Activated CD8-positive, alpha-beta T cell treated with anti-CD3 and anti-CD28 coated beads, Interleukin-2, amount 10 ng/mL, durations not matched to agents 7 days and 5 days (primary cell): ENCODE results near the gene ALKBH6. TPM values are rescaled to one million over a fixed set of nuclear protein-coding genes. Genes with fewer than 3 reads are reported as not detected.

Experiments
- ATAC-seq: fragments of 150-1000 bp; cut with Tn5 transposase; one replicate; pipeline ENCODE4 v1.10.0; 2021; ENCODE audit warnings: moderate library complexity
- CTCF ChIA-PET: fragments of 350-600 bp; sonication (Branson Sonifier 250); formaldehyde crosslinking; loops from one replicate; lab custom pipeline; 2021; ENCODE audit warnings: antibody characterized with exemption; lab: Charles Lee
- POLR2A ChIA-PET: fragments of 350-600 bp; sonication (Branson Sonifier 250); formaldehyde crosslinking; loops from one replicate; lab custom pipeline; 2021; ENCODE audit warnings: antibody characterized with exemption; lab: Charles Lee
- DNase-seq: peaks from one replicate; pipeline ENCODE4 v3.0.0-alpha.2; 2020
- H3K27ac Mint-ChIP-seq: one replicate; pipeline ENCODE4 v1.8.0; 2021; ENCODE audit warnings: mild to moderate bottlenecking, mixed read lengths
- H3K27me3 Mint-ChIP-seq: one replicate; pipeline ENCODE4 v1.8.0; 2021; ENCODE audit warnings: low read depth, mixed read lengths
- H3K36me3 Mint-ChIP-seq: one replicate; pipeline ENCODE4 v1.8.0; 2021; ENCODE audit warnings: low read depth, mixed read lengths
- H3K4me1 Mint-ChIP-seq: one replicate; pipeline ENCODE4 v1.8.0; 2021; ENCODE audit warnings: low read depth, mixed read lengths
- H3K4me3 Mint-ChIP-seq: one replicate; pipeline ENCODE4 v1.8.0; 2021; ENCODE audit warnings: mild to moderate bottlenecking, mixed read lengths
- H3K9me3 Mint-ChIP-seq: one replicate; pipeline ENCODE4 v1.8.0; 2022; ENCODE audit warnings: mixed read lengths; ENCODE audit not compliant: insufficient read depth
- total RNA-seq, 2 experiments: library from RNA; stranded (reverse); gene quantifications; one replicate each; pipeline ENCODE4 v1.2.3, GENCODE V29; 2021

ALKBH6 gene
- total RNA-seq, 2 experiments from 2014 or later, result 43.3 to 47.2 TPM

DNA sequence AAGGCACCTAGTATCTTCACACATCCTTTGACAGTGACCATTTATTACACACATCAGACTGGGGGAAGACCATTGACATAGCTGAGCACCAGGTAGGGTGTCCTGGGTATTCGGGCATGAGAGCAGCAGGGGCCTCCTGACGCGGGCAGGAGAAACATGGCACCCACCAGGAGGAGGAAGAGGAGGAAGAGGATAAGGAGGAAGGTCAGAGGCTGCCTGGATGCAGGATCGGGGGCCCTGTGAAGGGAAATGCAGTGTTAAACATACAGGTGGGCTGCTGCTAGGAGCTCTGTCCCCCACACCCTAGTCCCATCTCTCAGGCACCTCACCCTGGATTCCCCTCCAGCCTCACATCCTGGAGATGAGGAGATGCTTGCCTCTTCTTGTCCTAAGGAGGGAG lies 10.7 kb downstream of the ALKBH6 start:
- no peak overlapping the region for H3K4me3 Mint-ChIP-seq
- no peaks in the 10 kb centered on the region for H3K4me1 Mint-ChIP-seq
- no peak overlapping the region for H3K27ac Mint-ChIP-seq
- no peaks in the 10 kb centered on the region for H3K9me3 Mint-ChIP-seq
- H3K36me3 Mint-ChIP-seq, result peaks cover 19% of the 10 kb centered on the region
- DNase-seq (no peak), ATAC-seq (no peak)
- CTCF ChIA-PET, result no interaction called here
- POLR2A ChIA-PET, result interaction anchor here (0.7 to 1.6 kb wide), 2 partner anchors 10 to 36 kb away, joined by 3 to 6 read pairs; partner anchors contain the start of gene ALKBH6
- H3K27me3 Mint-ChIP-seq, result no peaks in the 10 kb centered on the region

DNA sequence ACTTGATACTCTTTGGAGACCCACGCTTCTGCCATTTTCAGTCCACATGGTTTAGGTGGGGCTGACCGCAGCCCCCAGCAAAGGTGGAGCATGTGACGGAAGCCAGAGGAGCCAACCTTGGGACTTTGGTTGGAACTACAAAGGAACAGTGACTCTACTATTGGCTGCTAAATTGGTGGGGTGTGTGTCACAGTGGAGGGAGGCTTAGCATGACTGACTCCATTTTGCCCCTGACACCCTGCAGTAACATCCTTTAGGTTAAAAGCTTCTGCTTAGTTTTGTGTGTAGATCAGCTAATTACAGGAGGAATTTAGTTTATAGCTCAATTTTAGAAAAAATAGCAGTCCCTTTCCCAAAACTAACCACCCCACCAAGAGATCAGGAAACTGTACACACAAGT lies 12.4 kb downstream of the ALKBH6 start:
- H3K4me3 Mint-ChIP-seq, result no peak overlapping the region
- H3K9me3 Mint-ChIP-seq, result no peaks in the 10 kb centered on the region
- peaks cover 8% of the 10 kb centered on the region for H3K4me1 Mint-ChIP-seq
- peaks cover 27% of the 10 kb centered on the region for H3K36me3 Mint-ChIP-seq
- H3K27me3 Mint-ChIP-seq, result no peaks in the 10 kb centered on the region
- no peak for ATAC-seq
- ChIA-PET CTCF (interaction anchor here (0.6 kb wide), 1 partner anchor 1699 kb away, joined by 3 read pairs; no protein-coding TSS in a partner anchor), POLR2A (no interaction called here)
- no peak overlapping the region for H3K27ac Mint-ChIP-seq
- DNase-seq, result no peak

GRCh38 chr19:35996777-35997176 lies 17.2 kb downstream of the ALKBH6 start:
- Mint-ChIP-seq H3K9me3 (no peaks in the 10 kb centered on the region), H3K36me3 (peaks cover 25% of the 10 kb centered on the region), H3K27me3 (no peaks in the 10 kb centered on the region), H3K4me3 (peak overlapping the region; percentile 92), H3K27ac (peak overlapping the region; percentile 15), H3K4me1 (peaks cover 26% of the 10 kb centered on the region)
- DNase-seq (no peak), ATAC-seq (no peak)
- POLR2A ChIA-PET, result interaction anchor here (1.9 to 2.6 kb wide), 2 partner anchors 17 to 58 kb away, joined by 6 to 9 read pairs; partner anchors contain the start of genes ALKBH6, THAP8 and WDR62
- CTCF ChIA-PET, result no interaction called here

- ChIA-PET POLR2A (interaction anchor here (0.9 to 2.6 kb wide), 4 partner anchors 19 to 64 kb away, joined by 4 to 9 read pairs (median 5); partner anchors contain the start of genes ALKBH6, THAP8 and WDR62), CTCF (interaction anchor here (0.7 to 1.8 kb wide), 4 partner anchors 19 to 125 kb away, joined by 3 to 5 read pairs (median 4); partner anchors contain the start of genes ALKBH6 and THAP8)
- peak; percentile 88 for ATAC-seq
- Mint-ChIP-seq H3K36me3 (peaks cover 16% of the 10 kb centered on the region), H3K4me1 (peaks cover 26% of the 10 kb centered on the region), H3K9me3 (no peaks in the 10 kb centered on the region), H3K27me3 (no peaks in the 10 kb centered on the region), H3K27ac (peak within 1 kb of the TSS; percentile 89), H3K4me3 (peak within 1 kb of the TSS; percentile 92)
- DNase-seq, result peak; percentile 96
These were observed 18.7 kb downstream of the ALKBH6 start, which contains the start of gene SDHAF1 for GRCh38 chr19:35995048-35995993. SDHAF1 (plus strand) TSS chr19:35995188; CDS start chr19:35995275, 87 bp downstream.

- CTCF ChIA-PET, result interaction anchor here (0.7 to 2.5 kb wide), 6 partner anchors 20 to 124 kb away, joined by 3 to 8 read pairs (median 4); partner anchors contain the start of genes ALKBH6, THAP8 and WDR62
- Mint-ChIP-seq H3K4me3 (peak overlapping the region; percentile 58), H3K9me3 (no peaks in the 10 kb centered on the region), H3K4me1 (peaks cover 26% of the 10 kb centered on the region), H3K27ac (no peak overlapping the region), H3K27me3 (no peaks in the 10 kb centered on the region), H3K36me3 (peaks cover 16% of the 10 kb centered on the region)
- POLR2A ChIA-PET, result interaction anchor here (1.3 to 2.6 kb wide), 2 partner anchors 20 to 63 kb away, joined by 4 to 9 read pairs; partner anchors contain the start of gene ALKBH6
- DNase-seq (no peak), ATAC-seq (no peak)
These were observed 20.0 kb downstream of the ALKBH6 start for GRCh38 chr19:35993923-35994598.

DNA sequence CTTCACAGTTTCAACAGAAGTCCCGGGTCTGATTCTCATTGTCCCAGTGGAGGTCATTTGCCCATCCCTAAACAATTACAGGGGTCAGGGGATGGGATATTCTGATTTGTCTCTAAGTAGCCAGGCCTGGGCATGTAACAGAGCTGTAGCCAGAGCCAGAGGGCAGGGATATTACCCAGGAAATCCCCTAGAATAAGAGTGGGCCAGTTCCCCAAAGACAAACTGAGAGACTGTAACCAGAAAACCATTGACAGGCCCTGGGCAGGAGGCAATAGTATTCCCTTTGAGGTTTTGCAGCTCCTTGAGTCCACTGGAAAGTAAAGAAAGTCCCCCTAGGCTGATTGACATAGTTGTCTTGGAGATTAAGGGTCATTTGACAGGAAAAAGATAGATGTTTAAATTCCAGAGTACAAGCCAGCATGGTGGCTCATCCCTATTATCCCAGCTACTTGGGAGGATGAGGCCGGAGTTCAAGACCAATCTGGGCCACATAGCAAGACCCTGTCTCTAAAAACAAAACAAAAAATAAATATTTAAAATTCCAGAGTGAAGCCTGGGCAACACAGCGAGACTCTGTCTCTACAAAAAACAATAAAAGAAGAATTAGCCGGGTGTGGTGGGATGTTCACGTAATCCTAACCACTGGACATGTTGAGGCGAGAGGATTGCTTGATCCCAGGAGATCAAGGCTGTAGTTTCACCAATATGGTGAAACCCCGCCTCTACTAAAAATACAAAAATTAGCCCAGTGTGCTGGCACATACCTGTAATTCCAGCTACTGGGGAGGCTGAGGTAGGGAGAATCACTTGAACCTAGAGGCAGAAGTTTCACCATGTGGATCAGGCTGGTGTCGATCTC lies 20.9 kb downstream of the ALKBH6 start:
- H3K4me3 Mint-ChIP-seq, result no peak overlapping the region
- POLR2A ChIA-PET, result interaction anchor here (1.1 kb wide), 1 partner anchor 40 kb away, joined by 4 read pairs; no protein-coding TSS in a partner anchor
- no peak overlapping the region for H3K27ac Mint-ChIP-seq
- H3K4me1 Mint-ChIP-seq, result peaks cover 26% of the 10 kb centered on the region
- ATAC-seq, result no peak
- H3K36me3 Mint-ChIP-seq, result peaks cover 14% of the 10 kb centered on the region
- CTCF ChIA-PET, result interaction anchor here (1.8 to 2.5 kb wide), 3 partner anchors 44 to 123 kb away, joined by 4 to 8 read pairs (median 5); partner anchors contain the start of genes THAP8 and WDR62
- no peak for DNase-seq
- no peaks in the 10 kb centered on the region for H3K9me3 Mint-ChIP-seq
- peaks cover 9% of the 10 kb centered on the region for H3K27me3 Mint-ChIP-seq

GRCh38 chr19:35991731-35992450 lies 22.1 kb downstream of the ALKBH6 start:
- CTCF ChIA-PET, result interaction anchor here (0.7 to 1.9 kb wide), 5 partner anchors 33 to 62 kb away, joined by 3 to 4 read pairs (median 4); partner anchors contain the start of gene THAP8
- H3K9me3 Mint-ChIP-seq, result no peaks in the 10 kb centered on the region
- DNase-seq (no peak), ATAC-seq (no peak)
- no peak overlapping the region for H3K27ac Mint-ChIP-seq
- H3K4me1 Mint-ChIP-seq, result peaks cover 22% of the 10 kb centered on the region
- peaks cover 16% of the 10 kb centered on the region for H3K27me3 Mint-ChIP-seq
- H3K36me3 Mint-ChIP-seq, result peaks cover 9% of the 10 kb centered on the region
- POLR2A ChIA-PET, result no interaction called here
- H3K4me3 Mint-ChIP-seq, result no peak overlapping the region

DNA sequence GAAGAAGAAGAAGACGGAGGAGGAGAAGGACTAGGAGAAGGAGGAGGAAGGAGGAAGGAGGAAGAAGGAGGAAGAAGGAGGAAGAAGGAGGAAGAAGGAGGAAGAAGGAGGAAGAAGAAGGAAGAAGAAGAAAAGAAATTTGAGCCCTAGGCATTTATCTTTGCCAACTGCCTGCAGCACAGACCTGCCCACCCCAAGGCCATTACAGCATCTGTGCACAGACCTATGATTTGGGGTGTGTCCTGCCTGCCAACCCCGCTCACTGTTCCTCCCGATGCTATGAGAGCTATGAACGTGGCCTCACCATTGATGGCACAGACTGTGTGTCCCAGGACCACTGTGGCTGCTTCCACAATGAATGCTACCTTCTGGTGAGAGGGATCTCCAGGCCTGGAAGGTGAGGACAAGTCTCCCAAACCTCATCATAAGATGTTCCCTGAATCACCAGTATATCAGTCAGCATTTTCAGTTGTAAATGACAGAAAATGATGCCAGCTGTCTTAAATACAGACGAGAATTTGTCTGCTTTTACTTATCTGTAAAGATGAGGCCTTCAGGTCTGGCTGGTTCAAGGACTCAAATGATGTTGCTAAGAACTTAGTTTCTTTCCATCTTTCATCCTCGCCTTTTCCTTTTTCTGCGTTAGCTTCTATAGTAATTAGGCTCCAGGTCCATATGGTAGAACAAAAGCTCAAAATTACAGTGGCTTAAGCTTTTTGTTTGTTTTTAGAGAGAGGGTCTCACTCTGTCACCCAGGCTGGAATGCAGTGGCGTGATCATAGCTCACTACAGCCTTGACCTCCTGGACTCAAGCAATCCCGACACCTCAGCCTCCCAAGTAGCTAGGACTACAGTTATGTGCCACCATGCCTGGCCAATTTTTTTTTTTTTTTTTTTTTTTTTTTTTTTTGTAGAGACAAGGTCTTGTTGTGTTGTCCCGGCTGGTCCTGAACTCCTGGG lies 23.0 kb downstream of the ALKBH6 start:
- Mint-ChIP-seq H3K27me3 (peaks cover 24% of the 10 kb centered on the region), H3K36me3 (peaks cover 2% of the 10 kb centered on the region), H3K9me3 (no peaks in the 10 kb centered on the region), H3K4me3 (no peak overlapping the region), H3K27ac (no peak overlapping the region), H3K4me1 (peaks cover 16% of the 10 kb centered on the region)
- ATAC-seq (no peak), DNase-seq (no peak)
- POLR2A ChIA-PET, result no interaction called here
- CTCF ChIA-PET, result interaction anchor here (0.7 to 1.4 kb wide), 4 partner anchors 32 to 63 kb away, joined by 3 to 4 read pairs (median 4); partner anchors contain the start of gene THAP8

DNA sequence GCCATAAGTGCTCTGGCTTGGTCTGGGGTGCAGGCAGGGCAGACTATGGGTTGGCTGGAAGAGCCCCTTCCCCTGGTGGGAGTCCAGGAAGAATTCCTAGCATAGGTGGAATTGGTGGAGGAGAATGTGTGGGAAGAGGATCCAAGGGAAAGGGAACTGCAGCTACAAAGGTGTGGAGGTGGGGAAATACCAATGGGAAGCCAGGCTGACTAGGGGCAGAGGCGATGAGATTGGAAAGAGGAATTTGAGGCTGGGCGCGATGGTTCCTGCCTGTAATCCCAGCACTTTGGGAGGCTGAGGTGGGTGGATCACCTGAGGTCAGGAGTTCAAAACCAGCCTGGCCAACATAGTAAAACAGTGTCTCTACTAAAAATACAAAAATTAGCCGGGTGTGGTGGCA lies 23.9 kb downstream of the ALKBH6 start:
- DNase-seq, result no peak
- Mint-ChIP-seq H3K27ac (no peak overlapping the region), H3K4me3 (no peak overlapping the region)

More for the DNA sequence above, 23.9 kb downstream of the ALKBH6 start:
- Mint-ChIP-seq H3K4me1 (peaks cover 11% of the 10 kb centered on the region), H3K9me3 (no peaks in the 10 kb centered on the region), H3K27me3 (peaks cover 33% of the 10 kb centered on the region), H3K36me3 (no peaks in the 10 kb centered on the region)
- CTCF ChIA-PET, result no interaction called here
- POLR2A ChIA-PET, result no interaction called here
- no peak for ATAC-seq
